Measurements from ENCODE around the gene HSPA12A. TPM values are rescaled to one million over a fixed set of nuclear protein-coding genes. Genes with fewer than 3 reads are reported as not detected.
A peak's percentile ranks its signal among the peaks of the same experiment; 100 is the strongest.

HSPA12A gene
- total and polyA plus RNA-seq, 4 donors, result 2.0 to 9.8 (median 5.0) TPM

- peaks cover 0 to 22% (median 14%) of the 10 kb centered on the region in 3 donors for H3K27me3 ChIP-seq (ENCODE audit: control insufficient read depth in 3 of 3, insufficient read depth in 3 of 3, low read length in 2 of 3)
- H3K36me3 ChIP-seq (ENCODE audit: control insufficient read depth in 4 of 4, insufficient read depth in 4 of 4, low read length in 4 of 4), result no peaks in the 10 kb centered on the region
- DNase-seq (no peak), ATAC-seq (ENCODE audit: insufficient read depth, low FRiP score) (no peak)
- 25 to 30% methylated on average over 13 of the region's 13 CpGs for WGBS, 2 donors
- H3K4me3 ChIP-seq, result no peak overlapping the region
- TF ChIP-seq, protein P1, sequence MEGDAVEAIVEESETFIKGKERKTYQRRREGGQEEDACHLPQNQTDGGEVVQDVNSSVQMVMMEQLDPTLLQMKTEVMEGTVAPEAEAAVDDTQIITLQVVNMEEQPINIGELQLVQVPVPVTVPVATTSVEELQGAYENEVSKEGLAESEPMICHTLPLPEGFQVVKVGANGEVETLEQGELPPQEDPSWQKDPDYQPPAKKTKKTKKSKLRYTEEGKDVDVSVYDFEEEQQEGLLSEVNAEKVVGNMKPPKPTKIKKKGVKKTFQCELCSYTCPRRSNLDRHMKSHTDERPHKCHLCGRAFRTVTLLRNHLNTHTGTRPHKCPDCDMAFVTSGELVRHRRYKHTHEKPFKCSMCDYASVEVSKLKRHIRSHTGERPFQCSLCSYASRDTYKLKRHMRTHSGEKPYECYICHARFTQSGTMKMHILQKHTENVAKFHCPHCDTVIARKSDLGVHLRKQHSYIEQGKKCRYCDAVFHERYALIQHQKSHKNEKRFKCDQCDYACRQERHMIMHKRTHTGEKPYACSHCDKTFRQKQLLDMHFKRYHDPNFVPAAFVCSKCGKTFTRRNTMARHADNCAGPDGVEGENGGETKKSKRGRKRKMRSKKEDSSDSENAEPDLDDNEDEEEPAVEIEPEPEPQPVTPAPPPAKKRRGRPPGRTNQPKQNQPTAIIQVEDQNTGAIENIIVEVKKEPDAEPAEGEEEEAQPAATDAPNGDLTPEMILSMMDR (IDR thresholded peaks at IDR 0.05; ENCODE audit: control extremely low read depth, extremely low read depth), result no peak
- no peak overlapping the region for H3K9ac ChIP-seq (ENCODE audit: insufficient read depth in 1 of 2, low read length in 2 of 2)
- peaks cover 0 to 19% (median 2%) of the 10 kb centered on the region in 5 donors for H3K4me1 ChIP-seq (ENCODE audit: control insufficient read depth in 5 of 5, insufficient read depth in 5 of 5, low read length in 5 of 5)
- no peak overlapping the region for H3K27ac ChIP-seq (ENCODE audit: low read depth in 1 of 2, low read length in 1 of 2)
- H3K9me3 ChIP-seq (ENCODE audit: control insufficient read depth in 4 of 4, insufficient read depth in 3 of 4, low read length in 3 of 4), result peaks cover 0 to 1% (median 0%) of the 10 kb centered on the region in 4 donors
Measured at GRCh38 chr10:116740971-116741370, 1.4 kb downstream of the HSPA12A start.

- 92 to 96% methylated on average over 5 of the region's 5 CpGs for WGBS, 2 donors
- Histone ChIP-seq H3K27ac (ENCODE audit: low read depth in 1 of 2, low read length in 1 of 2) (no peak overlapping the region), H3K9ac (ENCODE audit: insufficient read depth in 1 of 2, low read length in 2 of 2) (no peak overlapping the region), H3K4me3 (no peak overlapping the region), H3K9me3 (ENCODE audit: control insufficient read depth in 4 of 4, insufficient read depth in 3 of 4, low read length in 3 of 4) (peaks cover 0 to 1% (median 0%) of the 10 kb centered on the region in 4 donors), H3K4me1 (ENCODE audit: control insufficient read depth in 5 of 5, insufficient read depth in 5 of 5, low read length in 5 of 5) (peaks cover 0 to 19% (median 2%) of the 10 kb centered on the region in 5 donors), H3K27me3 (ENCODE audit: control insufficient read depth in 3 of 3, insufficient read depth in 3 of 3, low read length in 2 of 3) (peaks cover 0 to 22% (median 10%) of the 10 kb centered on the region in 3 donors), H3K36me3 (ENCODE audit: control insufficient read depth in 4 of 4, insufficient read depth in 4 of 4, low read length in 4 of 4) (no peaks in the 10 kb centered on the region)
- ATAC-seq (ENCODE audit: insufficient read depth, low FRiP score), result no peak
- DNase-seq, result no peak
- TF ChIP-seq, protein P1 (IDR thresholded peaks at IDR 0.05; ENCODE audit: control extremely low read depth, extremely low read depth), result no peak
Measured at GRCh38 chr10:116738339-116738738, 4.0 kb downstream of the HSPA12A start.

GRCh38 chr10:116737627-116738327 is 4.6 kb downstream of the HSPA12A start:
- Histone ChIP-seq H3K4me1 (ENCODE audit: control insufficient read depth in 5 of 5, insufficient read depth in 5 of 5, low read length in 5 of 5) (peaks cover 0 to 14% (median 0%) of the 10 kb centered on the region in 5 donors), H3K4me3 (no peak overlapping the region), H3K27ac (ENCODE audit: low read depth in 1 of 2, low read length in 1 of 2) (no peak overlapping the region), H3K27me3 (ENCODE audit: control insufficient read depth in 3 of 3, insufficient read depth in 3 of 3, low read length in 2 of 3) (peaks cover 0 to 22% (median 9%) of the 10 kb centered on the region in 3 donors), H3K36me3 (ENCODE audit: control insufficient read depth in 4 of 4, insufficient read depth in 4 of 4, low read length in 4 of 4) (no peaks in the 10 kb centered on the region), H3K9me3 (ENCODE audit: control insufficient read depth in 4 of 4, insufficient read depth in 3 of 4, low read length in 3 of 4) (peaks cover 0 to 1% (median 0%) of the 10 kb centered on the region in 4 donors), H3K9ac (ENCODE audit: insufficient read depth in 1 of 2, low read length in 2 of 2) (no peak overlapping the region)
- peak; percentile 34 to 42 (median 38) for DNase-seq
- WGBS, 2 donors, result 81% methylated on average over 16 of the region's 16 CpGs
- TF ChIP-seq, protein P1 (IDR thresholded peaks at IDR 0.05; ENCODE audit: control extremely low read depth, extremely low read depth), result no peak
- ATAC-seq (ENCODE audit: insufficient read depth, low FRiP score), result no peak
